Tibial nerve (tissue), 4 donors: ENCODE measurements around the gene ZBTB16. TPM values are rescaled to one million over a fixed set of nuclear protein-coding genes. Genes with fewer than 3 reads are reported as not detected.

Experiments used
- DNase-seq, 2 donors: peaks; one replicate each; pipeline ENCODE4 v3.0.0-alpha.2; 2019; ENCODE audit warnings: low spot score in 2 of 2
- H3K27ac ChIP-seq, 4 donors: fragments of 200-600 bp; sonication (generic) in 3 of 4; one replicate each; pipeline ENCODE4 v1.5.1; 2017 to 2019; ENCODE audit warnings: mild to moderate bottlenecking in 1 of 4
- H3K27me3 ChIP-seq, 2 donors: fragments of 200-600 bp; sonication (generic) in 1 of 2; one replicate each; pipeline versions ENCODE4 v1.5.1 to v1.6.0; 2017 to 2019
- H3K36me3 ChIP-seq, 3 donors: fragments of 200-600 bp; sonication (generic); one replicate each; pipeline ENCODE4 v1.5.1; 2018 to 2019
- H3K4me1 ChIP-seq, 4 donors: fragments of 200-600 bp; sonication (generic) in 3 of 4; one replicate each; pipeline ENCODE4 v1.5.1; 2017 to 2019
- H3K4me3 ChIP-seq, 4 donors: fragments of 200-600 bp; sonication (generic) in 3 of 4; one replicate each; pipeline ENCODE4 v1.5.1; 2017 to 2019; ENCODE audit warnings: mild to moderate bottlenecking in 1 of 4, moderate library complexity in 1 of 4
- H3K9me3 ChIP-seq, 4 donors: fragments of 200-600 bp; sonication (generic) in 3 of 4; one replicate each; pipeline ENCODE4 v1.5.1; 2017 to 2019
- EP300 ChIP-seq, 2 donors: sonication (generic); formaldehyde crosslinking; IDR thresholded peaks; one replicate each; pipeline ENCODE4 v1.6.1; 2017; ENCODE audit warnings: antibody characterized with exemption in 2 of 2, mild to moderate bottlenecking in 1 of 2
- POLR2A ChIP-seq, 2 donors: fragments of 450-650 bp; IDR thresholded peaks; one replicate each; pipeline ENCODE4 v1.6.1; 2017; ENCODE audit warnings: antibody characterized with exemption in 2 of 2, mild to moderate bottlenecking in 2 of 2, moderate library complexity in 2 of 2
- WGBS, 2 donors: methylation state at CpG; one replicate each; pipeline ENCODE4 v1.1.5; 2018; 5-methylcytosine and 5-hydroxymethylcytosine counted together
- total RNA-seq, 4 donors: library from RNA; depleted of rRNA; stranded (reverse); fragments of >200 nt; gene quantifications; one replicate each; pipeline ENCODE4 v1.1.0, GENCODE V29; 2016
- TF ChIP-seq, protein P1 (sequence below), 5 experiments: fragments of 200-600 bp in 3 of 5; fragments of 450-650 bp in 2 of 5; sonication (generic) in 3 of 5; IDR thresholded peaks; one replicate each; pipeline ENCODE4 v1.5.1; 2016 to 2019; ENCODE audit warnings: antibody characterized with exemption in 5 of 5, mild to moderate bottlenecking in 3 of 5, moderate library complexity in 2 of 5

ZBTB16 gene
- total RNA-seq, 4 donors from 2014 or later, result 405 to 756 (median 580) TPM

DNA sequence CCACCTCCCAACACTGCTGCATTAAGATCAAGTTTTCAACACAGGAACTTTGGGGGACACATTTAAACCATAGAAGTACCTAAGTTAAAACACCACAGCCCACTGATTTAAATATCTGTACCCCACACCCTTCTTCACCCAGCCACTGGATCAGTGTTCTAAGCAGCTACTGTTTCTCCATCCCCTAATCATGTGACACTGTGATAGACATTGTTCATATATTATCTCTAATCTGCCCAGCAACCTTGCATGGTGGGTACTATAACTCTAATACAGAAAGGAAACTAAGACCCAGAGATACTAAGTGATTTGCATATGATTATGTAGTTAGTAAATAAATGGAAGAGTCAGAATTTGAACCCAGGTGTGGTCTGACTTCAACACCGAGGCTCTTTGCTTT lies 166.2 kb downstream of the ZBTB16 start:
- H3K36me3 ChIP-seq, result peaks cover 0 to 48% (median 2%) of the 10 kb centered on the region in 3 donors
- WGBS, 2 donors, result 81 to 94% methylated on average over 1 of the region's 1 CpG

GRCh38 chr11:114226356-114226755 lies 166.8 kb downstream of the ZBTB16 start:
- Histone ChIP-seq H3K4me1 (peaks cover 0 to 34% (median 3%) of the 10 kb centered on the region in 4 donors), H3K27ac (no peak overlapping the region), H3K4me3 (no peak overlapping the region), H3K27me3 (no peaks in the 10 kb centered on the region), H3K9me3 (no peaks in the 10 kb centered on the region), H3K36me3 (peaks cover 0 to 47% (median 2%) of the 10 kb centered on the region in 3 donors)
- TF ChIP-seq POLR2A (IDR thresholded peaks at IDR 0.05) (no peak), EP300 (IDR thresholded peaks at IDR 0.05) (no peak)
- TF ChIP-seq, protein P1, sequence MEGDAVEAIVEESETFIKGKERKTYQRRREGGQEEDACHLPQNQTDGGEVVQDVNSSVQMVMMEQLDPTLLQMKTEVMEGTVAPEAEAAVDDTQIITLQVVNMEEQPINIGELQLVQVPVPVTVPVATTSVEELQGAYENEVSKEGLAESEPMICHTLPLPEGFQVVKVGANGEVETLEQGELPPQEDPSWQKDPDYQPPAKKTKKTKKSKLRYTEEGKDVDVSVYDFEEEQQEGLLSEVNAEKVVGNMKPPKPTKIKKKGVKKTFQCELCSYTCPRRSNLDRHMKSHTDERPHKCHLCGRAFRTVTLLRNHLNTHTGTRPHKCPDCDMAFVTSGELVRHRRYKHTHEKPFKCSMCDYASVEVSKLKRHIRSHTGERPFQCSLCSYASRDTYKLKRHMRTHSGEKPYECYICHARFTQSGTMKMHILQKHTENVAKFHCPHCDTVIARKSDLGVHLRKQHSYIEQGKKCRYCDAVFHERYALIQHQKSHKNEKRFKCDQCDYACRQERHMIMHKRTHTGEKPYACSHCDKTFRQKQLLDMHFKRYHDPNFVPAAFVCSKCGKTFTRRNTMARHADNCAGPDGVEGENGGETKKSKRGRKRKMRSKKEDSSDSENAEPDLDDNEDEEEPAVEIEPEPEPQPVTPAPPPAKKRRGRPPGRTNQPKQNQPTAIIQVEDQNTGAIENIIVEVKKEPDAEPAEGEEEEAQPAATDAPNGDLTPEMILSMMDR (IDR thresholded peaks at IDR 0.05), result no peak
- 82 to 83% methylated on average over 5 of the region's 5 CpGs for WGBS, 2 donors
- DNase-seq, result no peak

More for the DNA sequence above, 166.2 kb downstream of the ZBTB16 start:
- H3K27me3 ChIP-seq, result no peaks in the 10 kb centered on the region
- no peak overlapping the region for H3K4me3 ChIP-seq
- no peaks in the 10 kb centered on the region for H3K9me3 ChIP-seq
- H3K4me1 ChIP-seq, result peaks cover 0 to 27% (median 3%) of the 10 kb centered on the region in 4 donors
- no peak overlapping the region for H3K27ac ChIP-seq
- TF ChIP-seq, protein P1 (IDR thresholded peaks at IDR 0.05), result no peak
- TF ChIP-seq POLR2A (IDR thresholded peaks at IDR 0.05) (no peak), EP300 (IDR thresholded peaks at IDR 0.05) (no peak)
- no peak for DNase-seq

- peaks cover 0 to 53% (median 11%) of the 10 kb centered on the region in 4 donors for H3K4me1 ChIP-seq
- no peaks in the 10 kb centered on the region for H3K27me3 ChIP-seq
- no peaks in the 10 kb centered on the region for H3K9me3 ChIP-seq
- peak in 1 of 2 donors; percentile 4 for TF ChIP-seq EP300 (IDR thresholded peaks at IDR 0.05)
- TF ChIP-seq, protein P1 (IDR thresholded peaks at IDR 0.05), result no peak
- no peak for TF ChIP-seq POLR2A (IDR thresholded peaks at IDR 0.05)
- WGBS, 2 donors, result 67 to 68% methylated on average over 23 to 24 of the region's 24 CpGs
- H3K4me3 ChIP-seq, result no peak overlapping the region
- H3K27ac ChIP-seq, result no peak overlapping the region
- no peak for DNase-seq
- peaks cover 0 to 31% (median 0%) of the 10 kb centered on the region in 3 donors for H3K36me3 ChIP-seq
These were observed 169.2 kb downstream of the ZBTB16 start for GRCh38 chr11:114228435-114229411.

DNA sequence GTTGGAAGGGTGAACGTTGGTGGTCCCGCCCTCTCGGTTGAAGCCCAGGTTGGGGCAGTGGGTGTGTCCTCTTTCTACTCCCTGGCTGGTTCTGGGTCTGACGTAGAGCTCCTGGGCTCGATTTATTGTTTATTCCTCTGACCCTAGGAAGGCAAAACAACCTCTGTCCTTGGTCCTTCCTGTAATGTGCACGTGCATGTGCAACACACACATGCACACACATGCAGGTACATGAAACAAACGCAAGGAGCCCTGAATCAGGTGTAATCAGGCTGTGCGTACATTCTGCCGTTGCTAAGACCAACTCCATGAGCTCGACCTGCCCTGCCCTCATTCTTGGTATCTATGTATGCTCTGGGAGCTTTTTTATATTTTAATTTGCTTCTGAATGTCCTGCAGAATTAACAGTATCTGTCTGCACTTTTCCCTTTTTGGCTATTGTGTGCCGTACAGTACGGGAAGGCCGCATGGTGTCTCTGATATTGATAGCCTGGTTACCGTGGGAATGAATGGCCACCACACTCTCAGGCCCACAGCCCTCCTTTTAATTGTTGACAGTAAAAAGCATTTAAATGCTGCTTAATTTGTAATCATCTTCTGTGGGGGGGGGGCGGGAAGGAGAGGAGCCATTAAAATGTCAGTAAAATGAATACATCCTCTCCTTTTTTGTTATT lies 170.7 kb downstream of the ZBTB16 start:
- Histone ChIP-seq H3K4me1 (peaks cover 0 to 64% (median 11%) of the 10 kb centered on the region in 4 donors), H3K4me3 (no peak overlapping the region), H3K36me3 (peaks cover 0 to 27% (median 0%) of the 10 kb centered on the region in 3 donors), H3K27ac (no peak overlapping the region), H3K9me3 (no peaks in the 10 kb centered on the region), H3K27me3 (no peaks in the 10 kb centered on the region)
- no peak for DNase-seq
- WGBS, 2 donors, result 88 to 90% methylated on average over 15 of the region's 15 CpGs
- TF ChIP-seq EP300 (IDR thresholded peaks at IDR 0.05), result no peak
- TF ChIP-seq, protein P1 (IDR thresholded peaks at IDR 0.05), result no peak
- TF ChIP-seq POLR2A (IDR thresholded peaks at IDR 0.05), result no peak
